GM12865 (cell line): Measurements from ENCODE around the gene KANSL1.
A peak's percentile ranks its signal among the peaks of the same experiment; 100 is the strongest.

ENCODE experiments used
- DNase-seq: peaks from one replicate; pipeline ENCODE4 v3.0.0; 2010; ENCODE audit warnings: low read depth
- H3K4me3 ChIP-seq: 2 replicates; pipeline ENCODE4 v1.5.1; 2011; ENCODE audit warnings: mild to moderate bottlenecking, low read depth, low read length, control low read depth
- CTCF ChIP-seq: IDR thresholded peaks from 2 replicates; pipeline ENCODE4 v1.5.1; 2011; ENCODE audit warnings: low read length, control low read depth, low read depth, inconsistent platforms; ENCODE audit not compliant: insufficient read depth; ENCODE audit errors: missing control alignments

The KANSL1 gene

GRCh38 chr17:46038937-46039336 is 154.3 kb downstream of the KANSL1 start:
- DNase-seq: no peak
- H3K4me3 ChIP-seq: no peak overlapping the region
- TF ChIP-seq CTCF: no peak

- no peak for DNase-seq
- H3K4me3 ChIP-seq: no peak overlapping the region
- TF ChIP-seq CTCF: no peak
Observed at GRCh38 chr17:46038414-46038813, 154.8 kb downstream of the KANSL1 start.

GRCh38 chr17:46037722-46038255 is 155.4 kb downstream of the KANSL1 start:
- no peak overlapping the region for H3K4me3 ChIP-seq
- TF ChIP-seq CTCF: no peak
- DNase-seq: no peak

- TF ChIP-seq CTCF: no peak
- no peak for DNase-seq
Observed at GRCh38 chr17:46036491-46036890, 156.7 kb downstream of the KANSL1 start.

GRCh38 chr17:46035112-46035818 is 158.0 kb downstream of the KANSL1 start:
- no peak for TF ChIP-seq CTCF
- peak; percentile 75 for DNase-seq
- no peak overlapping the region for H3K4me3 ChIP-seq

More at GRCh38 chr17:46036491-46036890, 156.7 kb downstream of the KANSL1 start:
- no peak overlapping the region for H3K4me3 ChIP-seq

- TF ChIP-seq CTCF: no peak
- no peak for DNase-seq
- no peak overlapping the region for H3K4me3 ChIP-seq
Observed at GRCh38 chr17:46033392-46033791, 159.8 kb downstream of the KANSL1 start.

GRCh38 chr17:46032909-46033308 is 160.3 kb downstream of the KANSL1 start:
- H3K4me3 ChIP-seq: no peak overlapping the region
- no peak for DNase-seq
- TF ChIP-seq CTCF: no peak
